NCI-H2171 treated with DMSO at 0.1 percent for 48 hours (cell line): ENCODE measurements around the gene TMEM107.

Source experiments
- DNase-seq: peaks from one replicate; lab custom pipeline; 2025; lab: John Stamatoyannopoulos, UW

Gene TMEM107

DNA sequence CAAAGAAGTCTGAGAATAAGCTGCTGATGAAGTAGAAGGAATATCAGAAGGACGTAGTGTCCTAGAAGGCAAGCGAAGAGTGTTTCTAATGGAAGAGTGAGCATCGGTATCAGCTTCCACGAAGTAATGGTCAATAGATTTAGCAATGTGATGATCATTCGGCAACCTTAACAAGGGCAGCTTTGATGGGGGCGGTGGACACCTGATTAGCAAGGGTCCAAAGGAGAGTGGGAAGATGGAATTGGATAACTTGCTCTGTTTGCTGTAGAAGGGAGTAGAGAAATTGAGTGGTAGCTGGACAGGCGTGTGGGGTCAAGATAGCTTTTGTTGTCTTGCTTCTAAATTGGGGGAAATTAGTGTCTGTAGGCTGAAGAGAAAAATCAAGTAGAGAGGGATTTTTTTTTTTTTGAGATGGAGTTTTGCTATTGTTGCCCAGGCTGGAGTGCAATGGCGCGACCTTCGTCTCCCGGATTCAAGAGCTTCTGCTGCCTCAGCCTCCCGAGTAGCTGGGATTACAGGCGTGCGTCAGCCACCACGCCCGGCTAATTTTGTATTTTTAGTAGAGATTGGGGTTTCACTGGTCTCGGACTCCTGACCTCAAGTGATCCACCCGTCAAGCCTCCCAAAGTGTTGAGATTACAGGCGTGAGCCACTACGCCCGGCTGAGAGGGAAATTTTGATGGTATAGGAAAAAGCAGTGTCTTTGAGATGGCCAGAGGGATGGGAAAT lies 38.4 kb downstream of the TMEM107 start:
- no peak for DNase-seq

DNA sequence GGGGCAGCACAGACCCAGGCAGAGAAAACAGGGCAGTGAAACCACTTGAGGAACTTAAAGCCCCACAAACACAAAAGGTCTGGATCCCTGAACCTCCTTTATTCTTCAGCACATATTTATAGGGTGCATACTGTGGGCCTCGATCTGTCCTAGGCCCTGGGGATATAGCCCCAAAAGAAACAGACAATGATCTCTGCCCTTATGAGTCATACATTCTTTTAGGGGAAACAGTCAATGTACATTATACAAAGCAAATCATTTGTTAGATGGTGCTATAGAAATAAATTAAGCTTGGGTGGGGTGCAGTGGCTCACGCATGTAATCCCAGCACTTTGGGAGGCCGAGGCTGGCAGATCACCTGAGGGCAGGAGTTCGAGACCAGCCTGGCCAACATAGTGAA lies 42.2 kb downstream of the TMEM107 start:
- no peak for DNase-seq

DNA sequence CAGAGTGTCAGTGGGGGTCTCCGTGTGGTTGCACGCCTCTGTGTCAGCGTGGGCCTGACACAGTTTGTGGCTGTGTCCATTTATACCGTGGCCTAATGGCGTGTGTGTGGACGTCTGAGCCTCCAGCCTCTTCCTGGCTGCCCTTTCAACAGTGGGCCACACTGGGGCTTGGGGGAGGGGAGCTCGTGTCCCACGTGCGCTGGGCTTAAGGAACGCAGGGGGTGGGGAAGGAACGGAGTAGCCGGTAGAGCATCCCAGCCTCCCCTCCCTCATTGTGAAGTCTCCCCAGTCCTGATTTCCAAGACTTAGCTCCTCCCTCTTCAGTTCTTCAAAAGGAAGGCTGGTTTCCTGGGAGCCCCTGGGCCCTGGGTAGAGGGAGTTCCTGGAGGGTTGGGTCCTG lies 42.8 kb downstream of the TMEM107 start:
- no peak for DNase-seq

DNA sequence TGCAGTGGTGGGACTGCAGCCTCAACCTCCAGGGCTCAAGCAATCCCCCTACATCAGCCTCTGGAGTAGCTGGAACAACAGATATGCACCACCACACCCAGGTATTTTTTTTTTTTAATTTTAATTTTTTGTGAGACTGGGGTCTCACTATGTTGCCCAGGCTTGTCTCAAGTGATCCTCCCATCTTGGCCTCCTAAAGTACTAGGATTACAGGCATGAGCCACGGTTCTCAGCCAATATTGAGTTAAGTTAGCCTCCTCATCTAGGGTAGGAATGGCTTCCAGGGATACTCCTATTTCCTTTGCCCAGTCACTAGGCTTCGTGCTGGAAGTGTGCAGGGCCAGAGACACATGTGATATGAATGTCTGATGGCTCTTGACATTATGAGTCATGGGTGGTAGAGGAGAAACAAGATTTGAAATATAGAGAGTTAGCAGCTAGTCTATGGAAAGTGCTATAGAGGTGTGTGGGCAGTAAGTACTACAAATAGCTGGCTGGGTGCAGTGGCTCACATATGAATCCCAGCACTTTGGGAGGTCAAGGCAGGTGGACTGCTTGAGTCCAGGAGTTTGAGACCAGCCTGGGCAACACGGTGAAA lies 44.2 kb downstream of the TMEM107 start:
- no peak for DNase-seq

DNA sequence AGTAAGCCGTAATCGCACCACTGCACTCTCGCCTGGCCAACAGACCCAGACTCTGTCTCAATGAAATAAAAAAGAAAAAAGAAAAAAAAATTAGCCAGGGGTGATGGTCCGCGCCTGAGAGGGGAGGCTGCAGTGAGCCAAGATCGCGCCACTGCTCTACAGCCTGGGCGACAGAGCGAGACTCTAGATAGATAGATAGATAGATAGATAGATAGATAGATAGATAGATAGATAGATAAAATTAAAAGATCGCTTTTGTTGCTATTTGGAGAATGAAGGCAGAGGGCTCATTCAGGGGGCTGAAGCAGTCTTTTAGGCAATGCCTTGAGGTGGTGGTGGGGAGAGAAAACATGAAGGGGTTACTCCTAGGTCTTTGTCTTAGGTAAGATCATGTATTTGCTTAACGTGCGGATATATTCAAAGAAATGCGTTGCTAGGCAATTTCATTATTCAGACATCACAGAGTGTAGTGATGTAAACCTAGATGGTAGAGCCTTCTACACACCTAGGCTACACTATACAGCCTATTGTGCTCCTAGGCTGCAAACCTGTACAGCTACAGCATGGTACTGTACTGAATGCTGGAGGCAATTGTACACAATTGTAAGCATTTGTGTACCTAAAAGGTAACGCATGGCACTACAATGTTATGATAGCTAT lies 47.9 kb downstream of the TMEM107 start:
- DNase-seq = no peak

DNA sequence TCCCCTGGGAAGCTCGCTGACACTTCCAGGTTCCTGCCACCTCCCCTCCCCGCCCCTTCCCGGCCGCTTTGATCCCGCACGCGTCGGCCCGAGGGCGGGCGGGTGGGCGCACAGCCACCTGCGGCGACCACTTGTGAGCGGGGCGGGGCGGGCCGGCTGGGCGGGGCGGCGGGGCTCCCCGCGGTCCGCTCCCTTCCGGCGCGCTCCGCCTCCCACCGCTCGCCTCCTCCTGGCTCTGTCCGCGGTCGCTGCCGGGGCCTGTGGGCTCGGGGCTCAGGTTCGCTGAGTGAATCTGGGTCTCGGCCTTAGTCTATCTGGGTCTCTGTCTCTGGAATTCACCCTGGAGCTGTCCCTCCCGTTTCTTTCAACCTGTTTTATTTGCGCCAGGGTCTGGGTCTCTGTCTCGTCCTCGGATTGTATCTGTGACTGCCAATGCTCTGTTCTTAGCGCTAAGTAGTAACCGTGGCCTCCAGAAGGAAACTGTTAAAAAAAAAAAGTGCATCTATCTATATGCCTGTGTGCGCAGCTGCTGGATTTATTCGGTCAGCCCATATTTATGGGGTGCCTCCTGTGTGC lies 49.6 kb downstream of the TMEM107 start:
- DNase-seq = peak; percentile 79

DNA sequence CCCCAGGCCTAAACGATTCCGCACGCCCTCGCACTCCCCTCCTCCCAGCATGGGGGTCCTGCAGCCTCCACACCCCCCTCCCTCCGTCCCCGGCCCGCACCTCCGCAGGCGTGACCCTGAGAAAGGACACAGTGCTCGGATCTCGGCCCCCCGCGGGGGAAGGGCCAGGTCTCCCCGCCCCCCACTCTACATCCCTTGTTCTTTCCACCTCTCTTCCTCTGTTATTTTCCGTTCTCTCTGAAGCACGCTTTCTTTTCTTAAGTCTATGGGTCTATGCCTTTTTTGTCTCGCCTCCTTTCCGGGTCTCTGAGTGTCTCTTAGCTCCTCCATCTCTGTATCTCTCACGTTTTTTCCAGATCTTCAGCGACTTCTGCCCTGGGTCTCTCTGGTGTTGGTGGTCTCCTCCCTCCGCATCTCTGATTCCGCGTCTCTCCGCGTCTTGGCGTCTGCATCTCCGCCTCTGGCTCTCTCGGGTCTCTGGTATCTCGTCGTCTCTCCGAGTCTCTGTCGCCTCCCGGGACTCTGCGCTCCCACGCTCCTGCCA lies 50.2 kb downstream of the TMEM107 start:
- peak; percentile 70 for DNase-seq

DNA sequence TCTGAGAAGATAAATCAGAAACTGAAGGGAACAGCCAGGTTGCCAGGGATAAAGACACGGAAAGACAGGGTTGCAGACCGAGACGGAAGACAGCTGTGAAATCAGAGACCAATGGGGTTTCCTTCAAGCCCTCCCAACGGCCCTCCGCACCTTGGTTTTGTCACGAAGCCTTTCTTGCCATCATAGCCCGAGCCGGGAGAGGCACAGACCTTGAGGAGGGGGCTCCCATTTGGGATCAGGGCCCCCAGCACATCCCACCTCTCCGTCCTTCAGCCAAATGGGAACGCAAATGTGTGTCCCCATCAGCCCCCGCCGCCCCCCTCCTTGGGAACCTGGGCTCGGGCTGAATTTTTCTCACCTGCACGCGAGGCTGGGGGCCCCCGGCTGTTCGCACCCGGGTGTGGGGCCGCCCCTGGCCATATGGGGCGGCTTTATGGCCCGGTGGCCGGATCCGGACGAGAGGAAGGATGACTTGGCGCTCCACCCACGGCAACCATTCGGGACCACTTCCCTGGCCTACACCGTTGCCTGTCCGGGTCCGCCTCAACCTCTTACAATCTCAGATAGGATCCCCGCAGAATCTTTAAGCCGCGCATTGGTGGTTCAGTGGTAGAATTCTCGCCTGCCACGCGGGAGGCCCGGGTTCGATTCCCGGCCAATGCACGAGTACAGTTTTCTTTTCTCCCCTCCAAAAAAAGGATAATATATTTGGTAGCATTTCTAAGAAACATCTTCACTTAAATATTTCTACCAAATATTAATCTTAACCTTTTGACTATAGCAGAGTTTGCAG lies 50.8 kb downstream of the TMEM107 start:
- DNase-seq = peak; percentile 81

DNA sequence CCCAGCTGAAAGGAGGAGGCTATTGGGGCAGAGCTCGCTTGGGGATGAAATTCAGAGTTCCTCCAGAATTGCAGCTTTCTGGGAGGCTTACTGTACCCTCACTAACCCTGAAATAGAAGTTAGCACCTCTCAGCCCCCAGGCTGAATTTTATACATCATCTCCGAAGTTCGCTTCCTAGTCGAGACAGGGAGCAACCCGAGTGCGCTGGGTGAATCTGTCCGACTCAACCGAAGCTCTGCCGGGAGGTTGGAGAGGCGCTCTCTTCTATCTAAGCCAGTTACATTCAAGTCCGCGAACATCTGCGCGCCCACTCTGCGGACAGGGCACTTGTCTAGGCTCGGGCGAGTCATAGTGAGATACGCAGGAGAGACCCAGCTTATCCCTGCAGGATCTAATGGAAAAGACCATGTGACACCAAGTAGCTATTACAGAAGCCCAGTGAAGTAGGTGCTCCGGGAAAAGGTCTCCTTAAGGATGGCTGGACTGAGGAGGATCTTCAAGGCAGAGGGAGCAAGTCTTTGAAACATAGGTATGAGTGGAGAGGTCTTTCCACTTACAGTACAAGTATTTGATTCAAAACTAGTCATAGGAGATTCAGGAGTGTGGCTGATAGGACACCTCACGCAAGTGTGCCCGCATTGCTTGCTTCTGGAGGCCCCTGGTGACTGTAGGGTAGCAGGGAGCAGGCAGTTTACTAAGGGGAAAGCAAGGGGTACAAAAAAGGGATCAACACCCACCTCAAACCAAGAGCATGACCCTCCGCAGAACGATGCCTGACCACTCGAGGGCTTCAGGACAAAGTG lies 51.6 kb downstream of the TMEM107 start:
- DNase-seq = peak; percentile 61

DNA sequence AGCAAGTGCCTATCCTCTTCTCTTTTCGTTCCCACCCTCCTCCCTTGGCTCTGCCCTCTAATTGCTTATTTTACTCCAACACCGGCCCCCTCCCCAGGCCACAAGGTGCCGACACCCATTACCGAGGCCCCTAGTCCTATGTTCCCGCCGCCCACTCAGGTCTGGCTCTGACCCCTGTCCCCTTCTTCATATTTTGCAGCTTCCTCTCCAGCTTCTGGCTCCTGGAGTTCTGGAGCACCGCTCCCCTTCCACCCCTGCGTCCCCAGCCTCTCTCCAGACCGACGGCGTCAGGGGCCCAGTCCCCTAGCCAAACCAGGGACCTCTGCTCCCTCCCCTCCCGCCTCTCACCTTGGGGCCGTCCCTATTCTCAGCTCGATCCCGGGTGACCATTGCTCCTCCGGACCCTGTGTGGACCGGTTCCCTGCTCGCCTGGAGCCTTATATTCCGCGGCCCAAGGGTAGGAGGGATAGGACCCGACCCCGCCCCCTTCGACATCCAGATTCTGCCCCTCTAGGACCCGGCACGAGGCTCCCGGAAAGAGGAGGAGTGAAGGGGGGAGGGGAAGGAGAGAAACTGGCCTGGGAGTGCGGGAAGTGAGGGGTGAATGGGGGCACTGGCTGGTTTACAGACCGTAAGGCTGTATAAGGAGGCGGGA lies 52.4 kb downstream of the TMEM107 start, which contains the start of gene HES7:
HES7 (minus strand) TSS at position 412 of the 655 bp plus-strand sequence; CDS start at position 390, 22 bp downstream.
- DNase-seq = no peak

DNA sequence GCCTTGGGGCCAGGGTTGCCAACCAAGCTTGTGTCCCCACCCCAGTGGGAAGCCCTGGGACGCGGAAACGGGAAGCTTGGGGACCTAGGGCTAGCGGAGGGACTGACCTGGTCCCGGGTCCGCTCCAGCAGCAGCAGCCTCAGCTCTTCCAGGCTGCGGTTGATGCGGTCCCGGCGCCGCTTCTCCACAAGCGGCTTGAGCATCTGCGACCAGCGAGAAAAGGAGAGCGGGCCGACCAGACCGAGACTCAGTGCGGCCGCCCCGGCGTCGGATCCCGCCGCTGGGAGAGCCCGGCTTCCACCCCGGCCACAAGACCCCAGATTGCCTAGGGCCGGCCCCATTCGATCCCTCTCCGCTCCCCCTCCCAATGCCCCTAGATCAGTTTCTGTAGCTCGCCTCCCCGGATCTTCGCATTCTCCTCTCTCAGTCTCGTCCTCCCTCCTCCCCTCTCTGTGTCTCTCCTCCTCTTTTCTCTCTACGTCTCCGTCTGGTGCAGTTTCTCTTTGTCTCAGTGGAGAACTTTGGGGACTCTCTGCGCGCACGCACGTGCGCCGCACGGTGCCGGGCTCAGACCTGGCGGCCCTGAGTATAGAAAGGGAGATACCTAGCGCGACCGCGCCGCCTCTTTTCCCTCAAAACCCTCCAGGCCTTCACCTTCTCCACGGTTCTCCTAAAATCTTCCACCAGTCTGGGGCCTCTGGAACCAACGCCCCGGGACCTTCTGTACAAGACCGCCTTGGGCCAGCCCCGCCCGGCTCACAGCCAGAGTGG lies 53.1 kb downstream of the TMEM107 start:
- DNase-seq = peak; percentile 40
